ENCODE measurements around the gene LSS. TPM values are rescaled to one million over a fixed set of nuclear protein-coding genes. Genes with fewer than 3 reads are reported as not detected.

LSS gene
- total RNA-seq, 1 donor from 2014 or later: 52.0 TPM

DNA sequence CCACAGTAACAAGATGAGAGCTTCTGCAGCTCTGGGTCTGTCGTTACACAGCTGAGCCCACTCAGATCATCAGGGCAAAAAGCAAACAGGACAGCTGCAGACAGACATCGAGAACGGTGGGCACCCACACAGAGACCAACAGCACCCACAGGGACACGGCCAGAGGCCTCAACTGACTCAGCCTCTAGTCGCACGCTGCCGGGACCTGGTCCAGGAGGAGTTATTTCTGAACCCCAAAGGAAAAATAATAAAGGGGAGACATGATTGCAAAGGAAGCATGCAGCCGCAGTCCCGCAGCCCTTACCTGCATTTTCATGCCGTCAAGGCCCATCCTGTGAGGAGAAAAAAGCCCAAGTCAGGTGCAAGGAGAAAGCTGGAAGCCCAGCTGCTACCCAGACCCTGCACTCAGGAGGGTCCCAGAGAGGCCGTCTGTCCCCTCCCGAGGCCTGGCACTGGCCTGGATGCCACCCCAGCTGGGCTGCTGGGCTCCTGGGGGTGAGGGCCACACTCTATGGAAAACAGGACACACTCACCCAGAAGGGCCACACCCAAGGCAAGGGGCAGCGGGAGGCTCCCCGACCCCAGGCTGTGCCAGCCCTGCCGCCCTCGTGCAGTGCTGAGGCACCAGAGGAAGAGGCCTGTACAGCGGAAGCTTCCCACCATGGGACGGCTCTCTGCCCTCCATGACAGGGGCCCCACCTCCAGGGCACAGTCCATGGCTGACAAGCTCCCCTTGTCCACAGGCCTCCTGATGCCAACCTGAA, 15.7 kb downstream of the LSS start:
- TF ChIP-seq, protein P1, sequence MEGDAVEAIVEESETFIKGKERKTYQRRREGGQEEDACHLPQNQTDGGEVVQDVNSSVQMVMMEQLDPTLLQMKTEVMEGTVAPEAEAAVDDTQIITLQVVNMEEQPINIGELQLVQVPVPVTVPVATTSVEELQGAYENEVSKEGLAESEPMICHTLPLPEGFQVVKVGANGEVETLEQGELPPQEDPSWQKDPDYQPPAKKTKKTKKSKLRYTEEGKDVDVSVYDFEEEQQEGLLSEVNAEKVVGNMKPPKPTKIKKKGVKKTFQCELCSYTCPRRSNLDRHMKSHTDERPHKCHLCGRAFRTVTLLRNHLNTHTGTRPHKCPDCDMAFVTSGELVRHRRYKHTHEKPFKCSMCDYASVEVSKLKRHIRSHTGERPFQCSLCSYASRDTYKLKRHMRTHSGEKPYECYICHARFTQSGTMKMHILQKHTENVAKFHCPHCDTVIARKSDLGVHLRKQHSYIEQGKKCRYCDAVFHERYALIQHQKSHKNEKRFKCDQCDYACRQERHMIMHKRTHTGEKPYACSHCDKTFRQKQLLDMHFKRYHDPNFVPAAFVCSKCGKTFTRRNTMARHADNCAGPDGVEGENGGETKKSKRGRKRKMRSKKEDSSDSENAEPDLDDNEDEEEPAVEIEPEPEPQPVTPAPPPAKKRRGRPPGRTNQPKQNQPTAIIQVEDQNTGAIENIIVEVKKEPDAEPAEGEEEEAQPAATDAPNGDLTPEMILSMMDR (IDR thresholded peaks at IDR 0.05; ENCODE audit: borderline replicate concordance): no peak
- DNase-seq: no peak
- Histone ChIP-seq H3K4me1 (peaks cover 8% of the 10 kb centered on the region), H3K36me3 (peaks cover 92% of the 10 kb centered on the region), H3K4me3 (no peak overlapping the region), H3K9me3 (replicated peaks) (no peaks in the 10 kb centered on the region), H3K27me3 (ENCODE audit: low read depth) (no peaks in the 10 kb centered on the region), H3K27ac (replicated peaks) (no peak overlapping the region)
- intact Hi-C loops (cut with micrococcal nuclease): no loop called here

DNA sequence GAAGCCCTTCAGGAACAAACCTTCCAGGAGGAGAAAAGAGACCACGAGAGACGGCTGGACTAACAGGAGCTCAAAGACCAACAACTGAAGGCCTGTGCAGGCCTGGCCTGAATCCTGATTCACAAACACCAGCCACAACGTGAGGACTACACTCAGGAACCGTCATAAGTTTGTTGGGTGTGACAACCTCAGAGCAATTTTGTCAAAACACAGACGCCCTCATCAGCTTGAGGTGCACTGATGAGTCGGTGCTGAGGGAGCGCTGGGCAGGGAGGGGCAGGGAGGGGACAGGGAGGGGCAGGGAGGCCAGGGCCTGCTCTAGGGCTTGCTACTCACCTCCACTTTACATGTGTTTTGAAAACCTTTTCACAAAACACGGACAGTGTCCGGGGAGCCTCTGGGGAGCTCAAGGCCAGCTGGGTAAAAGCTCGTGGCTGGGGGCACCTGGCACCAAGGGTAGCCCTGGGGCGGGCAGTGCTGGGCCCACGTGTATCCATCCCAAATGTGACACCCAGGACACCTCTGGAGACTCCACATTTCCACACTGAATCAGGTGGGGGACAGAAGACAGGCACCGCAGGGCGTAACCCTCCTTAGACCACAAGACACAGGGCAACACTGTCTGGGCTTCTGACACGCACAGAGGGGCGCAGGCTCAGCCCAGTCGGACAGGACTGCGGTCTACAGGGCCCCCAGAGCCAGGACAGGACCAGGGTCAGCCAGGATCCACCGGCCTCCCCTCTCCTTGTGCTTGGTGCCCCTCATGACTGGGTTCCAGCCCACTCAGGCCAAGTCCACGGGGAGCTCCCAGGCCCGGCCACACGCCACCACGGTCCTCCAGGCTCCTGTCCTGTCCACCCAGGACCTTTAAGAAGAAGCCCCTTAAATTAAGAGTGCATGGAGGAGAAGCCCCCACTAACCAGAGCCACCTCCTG, 16.5 kb downstream of the LSS start:
- Histone ChIP-seq H3K36me3 (peaks cover 95% of the 10 kb centered on the region), H3K4me1 (peaks cover 8% of the 10 kb centered on the region), H3K27ac (replicated peaks) (no peak overlapping the region), H3K4me3 (no peak overlapping the region), H3K9me3 (replicated peaks) (no peaks in the 10 kb centered on the region), H3K27me3 (ENCODE audit: low read depth) (no peaks in the 10 kb centered on the region)
- TF ChIP-seq, protein P1 (IDR thresholded peaks at IDR 0.05; ENCODE audit: borderline replicate concordance): no peak
- no peak for DNase-seq
- intact Hi-C loops (cut with micrococcal nuclease): no loop called here

DNA sequence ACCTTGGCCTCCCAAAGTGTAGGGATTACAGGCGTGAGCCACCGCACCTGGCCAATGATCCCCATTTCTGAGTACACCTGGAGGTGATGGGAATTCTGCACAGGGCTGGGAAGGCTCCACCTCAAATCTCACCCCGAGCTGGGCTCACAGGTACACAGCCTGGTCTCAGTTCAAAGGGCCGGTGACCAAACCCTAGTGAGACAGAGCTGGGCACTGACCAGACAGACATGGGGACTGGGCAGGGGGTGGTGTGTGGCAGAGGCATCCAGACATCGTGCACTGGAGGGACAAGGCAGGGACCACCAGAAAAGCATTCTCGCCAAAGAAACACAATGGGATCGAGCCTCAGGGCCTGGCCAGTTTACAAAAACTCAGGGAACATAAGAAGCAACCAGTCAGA, 17.2 kb downstream of the LSS start:
- DNase-seq: no peak
- Histone ChIP-seq H3K36me3 (peaks cover 95% of the 10 kb centered on the region), H3K27me3 (ENCODE audit: low read depth) (no peaks in the 10 kb centered on the region), H3K27ac (replicated peaks) (no peak overlapping the region), H3K4me3 (no peak overlapping the region), H3K4me1 (peaks cover 6% of the 10 kb centered on the region), H3K9me3 (replicated peaks) (no peaks in the 10 kb centered on the region)
- intact Hi-C loops (cut with micrococcal nuclease): no loop called here
- TF ChIP-seq, protein P1 (IDR thresholded peaks at IDR 0.05; ENCODE audit: borderline replicate concordance): no peak

DNA sequence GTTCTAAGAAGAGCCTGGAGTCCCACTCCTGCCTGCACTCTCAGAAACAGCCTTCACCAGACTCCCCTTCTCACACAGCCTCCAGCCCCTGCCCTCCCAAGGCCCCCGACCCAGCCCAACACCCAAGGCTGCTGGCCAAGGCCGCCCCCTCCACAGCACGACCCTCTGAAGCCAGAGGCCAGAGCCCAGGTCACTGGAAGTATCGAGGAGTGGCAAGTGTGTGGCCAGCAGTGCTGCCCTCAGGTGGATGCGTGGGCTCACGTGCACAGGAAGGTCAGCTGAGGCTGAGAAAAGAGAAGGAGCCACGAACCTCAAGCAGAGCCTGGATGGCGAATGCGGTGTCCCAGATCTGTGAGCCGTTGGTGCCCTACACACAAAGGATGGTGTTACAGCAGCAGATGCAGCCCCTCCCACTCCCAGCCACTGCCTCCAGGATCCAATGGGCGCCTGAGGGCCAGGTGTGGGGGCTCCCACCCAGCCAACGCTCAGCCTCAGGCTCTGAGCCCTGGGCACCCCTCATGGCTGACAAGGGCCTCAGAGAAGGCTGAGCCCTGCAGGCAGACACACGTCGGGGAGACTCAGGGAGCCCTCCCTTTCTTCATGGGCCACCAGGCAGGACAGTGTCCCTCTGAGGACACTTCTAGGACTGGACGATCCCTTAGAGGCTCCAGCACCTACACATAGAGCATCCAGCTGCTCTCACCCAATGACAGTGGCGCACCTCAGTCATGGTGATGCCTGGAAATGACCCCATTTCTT, 18.0 kb downstream of the LSS start:
- Histone ChIP-seq H3K4me3 (no peak overlapping the region), H3K4me1 (no peaks in the 10 kb centered on the region), H3K27ac (replicated peaks) (no peak overlapping the region), H3K36me3 (peaks cover 95% of the 10 kb centered on the region), H3K27me3 (ENCODE audit: low read depth) (no peaks in the 10 kb centered on the region), H3K9me3 (replicated peaks) (no peaks in the 10 kb centered on the region)
- TF ChIP-seq, protein P1 (IDR thresholded peaks at IDR 0.05; ENCODE audit: borderline replicate concordance): no peak
- intact Hi-C loops (cut with micrococcal nuclease): no loop called here
- no peak for DNase-seq
